AG10803 (cell line): ENCODE measurements around the gene RAD52.

ENCODE experiments used
- DNase-seq: peaks from one replicate; pipeline ENCODE4 v3.0.0; 2010; ENCODE audit warnings: low read depth
- H3K4me3 ChIP-seq: 2 replicates; pipeline ENCODE4 v1.5.1; 2011; ENCODE audit warnings: mild to moderate bottlenecking, low read length, control low read depth
- CTCF ChIP-seq: conservative IDR thresholded peaks from 2 replicates; pipeline ENCODE4 v1.5.1; 2011; ENCODE audit warnings: mild to moderate bottlenecking, low read length, control low read depth, inconsistent platforms

RAD52 gene

GRCh38 chr12:931591-931990, 17.9 kb downstream of the RAD52 start:
- no peak overlapping the region for H3K4me3 ChIP-seq
- no peak for DNase-seq
- TF ChIP-seq CTCF = no peak

GRCh38 chr12:931060-931459, 18.4 kb downstream of the RAD52 start:
- H3K4me3 ChIP-seq = no peak overlapping the region
- DNase-seq = no peak
- no peak for TF ChIP-seq CTCF

GRCh38 chr12:926641-927040, 22.9 kb downstream of the RAD52 start:
- H3K4me3 ChIP-seq = no peak overlapping the region
- TF ChIP-seq CTCF = no peak
- DNase-seq = no peak

- DNase-seq = no peak
- H3K4me3 ChIP-seq = no peak overlapping the region
- TF ChIP-seq CTCF = no peak
Observed at GRCh38 chr12:922285-922684, 27.2 kb downstream of the RAD52 start.

- no peak for DNase-seq
- no peak overlapping the region for H3K4me3 ChIP-seq
- TF ChIP-seq CTCF = no peak
Observed at GRCh38 chr12:920676-921075, 28.8 kb downstream of the RAD52 start.

GRCh38 chr12:916712-917445, 32.6 kb downstream of the RAD52 start:
- TF ChIP-seq CTCF = no peak
- H3K4me3 ChIP-seq = no peak overlapping the region
- DNase-seq = no peak

- H3K4me3 ChIP-seq = no peak overlapping the region
- no peak for DNase-seq
- no peak for TF ChIP-seq CTCF
Observed at GRCh38 chr12:916240-916639, 33.3 kb downstream of the RAD52 start.
